ENCODE data around the gene TMEM161B.
"Not testable (repeated sequence)": the region's sequence is repeated elsewhere in the genome, so short reads cannot be mapped to it uniquely, and the experiment has no call there.

TMEM161B gene

DNA sequence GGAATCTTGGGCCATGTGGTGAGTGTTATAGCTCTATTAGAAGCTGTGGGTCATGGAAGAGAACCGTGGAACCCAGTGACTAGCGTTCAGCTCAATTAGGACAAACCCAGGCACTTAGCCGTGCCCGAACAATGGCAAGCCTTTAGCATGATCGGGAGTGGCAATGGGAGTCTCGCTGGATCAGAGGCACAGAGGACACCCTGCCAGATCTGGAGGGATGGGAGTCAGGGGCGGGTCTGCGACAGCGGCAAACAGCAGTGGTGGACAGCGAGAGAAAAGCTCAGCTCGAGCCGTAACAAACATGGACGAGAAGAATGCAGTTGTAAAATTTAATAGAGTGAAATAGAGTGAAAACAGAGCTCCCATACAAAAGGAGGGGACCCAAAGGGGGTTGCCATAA, 91.2 kb downstream of the TMEM161B start:
- not testable (repeated sequence) for H3K9me3 Mint-ChIP-seq; DNase-seq; H3K4me1 Mint-ChIP-seq; H3K27ac Mint-ChIP-seq; ATAC-seq; H3K36me3 Mint-ChIP-seq (ENCODE audit: low read depth); H3K4me3 Mint-ChIP-seq
- peaks cover 13% of the 10 kb centered on the region for H3K27me3 Mint-ChIP-seq

DNA sequence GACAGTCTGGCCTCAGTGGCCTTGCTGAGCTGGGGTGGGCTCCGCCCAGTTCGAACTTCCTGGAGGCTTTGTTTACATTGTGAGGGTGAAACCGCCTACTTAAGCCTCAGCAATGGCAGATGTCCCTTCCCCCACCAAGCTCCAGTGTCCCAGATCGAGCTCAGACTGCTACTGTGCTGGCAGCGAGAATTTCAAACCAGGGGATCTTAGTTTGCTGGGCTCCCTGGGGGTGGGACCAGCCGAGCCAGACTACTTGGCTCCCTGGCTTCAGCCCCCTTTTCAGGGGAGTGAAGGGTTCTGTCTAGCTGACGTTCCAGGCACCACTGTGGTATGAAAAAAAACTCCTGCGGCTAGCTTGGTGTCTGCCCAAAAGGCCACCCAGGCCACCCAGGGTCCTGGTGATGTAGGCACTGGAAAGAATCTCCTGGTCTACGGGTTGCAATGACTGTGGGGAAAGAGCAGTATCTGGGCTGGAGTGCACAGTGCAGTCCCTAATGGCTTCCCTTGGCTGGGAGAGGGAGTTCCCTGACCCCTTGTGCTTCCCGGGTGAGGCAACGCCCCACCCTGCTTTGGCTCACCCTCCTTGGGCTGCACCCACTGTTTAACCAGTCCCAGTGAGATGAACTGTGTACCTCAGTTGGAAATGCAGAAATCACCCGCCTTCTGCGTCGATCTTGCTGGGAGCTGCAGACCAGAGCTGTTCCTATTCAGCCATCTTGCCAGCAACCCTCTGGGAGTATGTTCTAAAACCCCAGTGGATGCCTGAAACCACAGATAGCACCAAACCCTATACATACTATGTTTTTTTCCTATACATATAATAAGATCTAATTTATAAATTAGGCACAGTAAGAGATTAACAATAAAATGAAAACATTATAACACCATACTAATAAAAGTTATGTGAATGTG, 95.5 kb downstream of the TMEM161B start:
- H3K27ac Mint-ChIP-seq = no peak overlapping the region
- peaks cover 39% of the 10 kb centered on the region for H3K27me3 Mint-ChIP-seq
- no peaks in the 10 kb centered on the region for H3K36me3 Mint-ChIP-seq (ENCODE audit: low read depth)
- no peaks in the 10 kb centered on the region for H3K4me1 Mint-ChIP-seq
- DNase-seq (no peak), ATAC-seq (no peak)
- no peak overlapping the region for H3K4me3 Mint-ChIP-seq
- H3K9me3 Mint-ChIP-seq = peaks cover 24% of the 10 kb centered on the region

DNA sequence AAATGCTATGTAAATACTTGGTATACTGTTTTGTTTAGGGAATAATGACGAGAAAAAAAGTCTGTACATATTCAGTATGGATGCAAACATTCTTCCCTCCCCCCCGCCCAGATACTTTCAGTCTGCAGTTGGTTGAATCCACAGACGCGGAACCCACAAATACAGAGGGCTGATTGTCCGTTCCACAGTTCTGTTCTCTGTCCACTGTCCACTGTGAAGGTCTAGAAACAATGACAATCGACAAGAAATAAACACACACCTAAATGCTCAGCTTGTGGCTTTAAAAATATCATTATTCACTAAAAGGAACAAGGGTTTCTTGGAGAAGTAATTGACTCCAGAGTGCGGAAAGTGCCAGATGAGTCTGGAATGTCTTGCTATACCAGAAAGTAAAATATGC, 109.1 kb downstream of the TMEM161B start:
- Mint-ChIP-seq H3K9me3 (peaks cover 5% of the 10 kb centered on the region), H3K36me3 (ENCODE audit: low read depth) (no peaks in the 10 kb centered on the region), H3K27me3 (peaks cover 23% of the 10 kb centered on the region), H3K4me3 (no peak overlapping the region), H3K27ac (no peak overlapping the region), H3K4me1 (no peaks in the 10 kb centered on the region)
- DNase-seq (no peak), ATAC-seq (no peak)

DNA sequence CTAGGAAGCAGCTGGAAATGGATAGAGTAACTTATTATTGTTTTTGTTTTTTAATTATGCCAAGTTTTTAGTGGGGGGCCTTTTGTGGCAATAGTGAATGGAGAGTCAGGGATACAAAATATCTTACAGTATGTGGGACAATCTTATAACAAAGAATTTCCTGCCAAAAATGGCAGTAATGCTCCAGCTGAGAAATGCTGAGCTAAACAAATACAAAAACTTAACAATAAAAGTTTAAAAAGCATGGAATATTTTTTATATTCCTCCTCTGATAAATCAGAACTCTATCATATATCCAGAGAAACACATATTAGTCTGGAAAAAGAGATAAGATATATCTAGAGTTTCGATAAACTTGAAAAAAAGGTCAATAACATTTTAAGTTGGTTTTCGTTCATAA, 110.6 kb downstream of the TMEM161B start:
- H3K27ac Mint-ChIP-seq = no peak overlapping the region
- ATAC-seq = no peak
- peaks cover 9% of the 10 kb centered on the region for H3K9me3 Mint-ChIP-seq
- no peaks in the 10 kb centered on the region for H3K4me1 Mint-ChIP-seq
- H3K36me3 Mint-ChIP-seq (ENCODE audit: low read depth) = no peaks in the 10 kb centered on the region
- H3K27me3 Mint-ChIP-seq = peaks cover 29% of the 10 kb centered on the region
- H3K4me3 Mint-ChIP-seq = no peak overlapping the region
- no peak for DNase-seq

DNA sequence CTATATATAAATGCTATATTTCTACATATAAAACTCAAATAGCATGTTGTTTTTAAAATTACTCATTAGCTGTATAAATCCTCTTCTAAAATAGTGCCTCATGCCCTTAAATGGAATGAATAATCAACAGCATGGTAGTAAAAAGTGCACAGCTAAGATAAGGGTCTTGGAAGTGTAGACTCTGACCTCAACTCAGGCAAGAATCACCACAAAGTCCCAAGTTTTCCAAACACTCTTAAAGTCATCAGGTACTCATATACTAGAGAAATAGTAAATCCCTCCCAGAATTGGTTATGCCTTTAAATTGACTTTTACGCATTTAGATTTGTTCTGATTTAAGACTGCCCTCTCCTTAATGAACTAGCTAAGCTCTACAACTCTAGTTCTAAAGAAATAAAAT, 113.8 kb downstream of the TMEM161B start:
- no peak for ATAC-seq
- H3K4me1 Mint-ChIP-seq = no peaks in the 10 kb centered on the region
- H3K27me3 Mint-ChIP-seq = peaks cover 27% of the 10 kb centered on the region
- H3K4me3 Mint-ChIP-seq = no peak overlapping the region
- no peak for DNase-seq
- H3K27ac Mint-ChIP-seq = no peak overlapping the region
- no peaks in the 10 kb centered on the region for H3K36me3 Mint-ChIP-seq (ENCODE audit: low read depth)
- peaks cover 18% of the 10 kb centered on the region for H3K9me3 Mint-ChIP-seq

DNA sequence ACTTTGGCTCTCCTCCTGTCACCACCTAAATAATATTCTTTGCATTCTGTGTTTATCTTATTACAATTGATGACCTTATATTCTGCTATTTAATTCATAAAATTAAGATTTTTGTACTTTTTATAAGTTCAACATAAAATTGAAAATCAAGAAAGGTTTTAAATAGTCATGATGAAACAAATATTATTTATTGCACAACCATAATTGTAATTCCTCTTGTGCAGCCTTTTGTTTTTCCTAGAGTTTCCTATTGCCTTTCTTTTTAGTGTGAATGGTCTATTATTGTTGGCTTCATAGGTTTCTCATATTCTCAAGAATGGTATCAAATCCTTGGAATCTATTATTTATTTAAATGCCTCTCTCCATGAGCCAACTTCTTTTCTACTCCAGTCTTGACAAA, 117.9 kb downstream of the TMEM161B start:
- no peak overlapping the region for H3K27ac Mint-ChIP-seq
- peaks cover 18% of the 10 kb centered on the region for H3K9me3 Mint-ChIP-seq
- no peaks in the 10 kb centered on the region for H3K4me1 Mint-ChIP-seq
- H3K27me3 Mint-ChIP-seq = peaks cover 50% of the 10 kb centered on the region
- no peak for ATAC-seq
- H3K36me3 Mint-ChIP-seq (ENCODE audit: low read depth) = no peaks in the 10 kb centered on the region
- no peak overlapping the region for H3K4me3 Mint-ChIP-seq
- DNase-seq = no peak

DNA sequence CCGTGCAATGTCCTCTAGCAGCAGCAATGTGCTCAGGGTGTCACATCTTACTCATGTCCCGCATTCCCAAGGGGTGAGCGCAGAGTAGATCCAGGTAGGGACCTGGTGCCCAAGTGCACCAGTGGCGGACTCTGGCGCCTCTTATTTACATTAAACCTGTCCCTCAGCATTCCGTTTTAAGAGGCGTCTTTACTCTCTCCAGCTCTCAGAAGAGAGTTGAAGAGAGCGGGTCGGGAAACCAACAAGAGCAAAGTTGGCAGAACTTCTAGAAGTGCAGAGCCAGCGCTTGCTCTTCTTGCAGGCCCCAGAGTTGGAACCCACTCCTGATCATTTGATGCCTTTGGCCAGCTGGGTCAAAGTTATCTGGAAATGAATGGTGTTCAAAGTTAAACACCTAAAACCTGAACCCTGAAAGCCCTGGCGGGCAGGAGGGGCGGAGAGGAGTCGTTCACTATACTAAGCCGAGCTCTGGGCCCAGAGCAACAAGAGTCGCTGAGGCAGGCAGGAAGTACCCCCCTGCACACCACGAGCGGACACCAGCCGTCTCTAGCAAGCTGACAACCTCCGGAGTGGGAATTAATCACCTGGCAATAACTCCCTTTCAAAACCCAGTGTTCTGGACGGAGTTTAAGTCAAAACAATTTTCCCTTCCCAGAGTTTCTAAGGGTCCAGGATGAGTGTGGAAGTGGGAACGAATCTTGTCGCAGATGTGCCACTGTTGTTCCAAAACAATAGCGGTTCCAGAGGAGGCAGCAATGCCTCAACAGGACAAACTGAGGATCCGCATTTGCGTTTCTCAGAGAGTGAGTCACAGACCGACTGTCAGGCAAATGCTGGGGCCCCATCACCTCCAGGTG, 122.8 kb downstream of the TMEM161B start:
- no peak for DNase-seq
- no peak overlapping the region for H3K27ac Mint-ChIP-seq

DNA sequence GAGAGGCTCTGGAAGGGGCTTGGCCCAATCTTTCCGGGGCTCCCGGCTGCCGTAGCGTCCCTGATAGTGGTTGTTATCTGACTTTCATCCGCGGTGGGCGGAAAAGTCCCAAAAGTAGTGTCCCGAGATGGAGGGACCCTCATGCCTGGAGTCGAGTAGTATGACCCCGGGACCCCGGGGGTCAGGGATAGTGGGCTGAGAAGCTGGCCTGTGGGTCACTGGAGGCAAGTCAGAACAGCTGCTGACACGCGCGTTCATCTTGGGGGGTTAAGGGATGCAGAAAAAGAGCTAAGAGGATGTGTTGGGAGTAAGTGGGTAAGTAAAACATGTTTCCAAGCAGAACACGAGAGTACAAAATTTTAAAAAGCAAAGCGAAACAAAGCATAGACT, 123.4 kb downstream of the TMEM161B start:
- peaks cover 8% of the 10 kb centered on the region for H3K4me1 Mint-ChIP-seq
- no peaks in the 10 kb centered on the region for H3K36me3 Mint-ChIP-seq (ENCODE audit: low read depth)
- H3K27ac Mint-ChIP-seq = no peak overlapping the region
- peaks cover 53% of the 10 kb centered on the region for H3K27me3 Mint-ChIP-seq
- ATAC-seq (no peak), DNase-seq (no peak)
- H3K4me3 Mint-ChIP-seq = peak overlapping the region; percentile 34
- no peaks in the 10 kb centered on the region for H3K9me3 Mint-ChIP-seq

More for the DNA sequence above, 122.8 kb downstream of the TMEM161B start:
- Mint-ChIP-seq H3K36me3 (ENCODE audit: low read depth) (no peaks in the 10 kb centered on the region), H3K4me1 (peaks cover 8% of the 10 kb centered on the region), H3K9me3 (no peaks in the 10 kb centered on the region), H3K27me3 (peaks cover 53% of the 10 kb centered on the region), H3K4me3 (peak overlapping the region; percentile 34)
- no peak for ATAC-seq

Measured in activated naive CD8-positive, alpha-beta T cell treated with anti-CD3 and anti-CD28 coated beads, Interleukin-2, amount 50 U/mL, for 24 hours (primary cell).